ENCODE results near the gene SAMD4B. TPM values are rescaled to one million over a fixed set of nuclear protein-coding genes. Genes with fewer than 3 reads are reported as not detected.
"Not testable (repeated sequence)": the region's sequence is repeated elsewhere in the genome, so short reads cannot be mapped to it uniquely, and the experiment has no call there.

Gene SAMD4B
- polyA plus RNA-seq, 2 donors, result 78.7 to 140 TPM

DNA sequence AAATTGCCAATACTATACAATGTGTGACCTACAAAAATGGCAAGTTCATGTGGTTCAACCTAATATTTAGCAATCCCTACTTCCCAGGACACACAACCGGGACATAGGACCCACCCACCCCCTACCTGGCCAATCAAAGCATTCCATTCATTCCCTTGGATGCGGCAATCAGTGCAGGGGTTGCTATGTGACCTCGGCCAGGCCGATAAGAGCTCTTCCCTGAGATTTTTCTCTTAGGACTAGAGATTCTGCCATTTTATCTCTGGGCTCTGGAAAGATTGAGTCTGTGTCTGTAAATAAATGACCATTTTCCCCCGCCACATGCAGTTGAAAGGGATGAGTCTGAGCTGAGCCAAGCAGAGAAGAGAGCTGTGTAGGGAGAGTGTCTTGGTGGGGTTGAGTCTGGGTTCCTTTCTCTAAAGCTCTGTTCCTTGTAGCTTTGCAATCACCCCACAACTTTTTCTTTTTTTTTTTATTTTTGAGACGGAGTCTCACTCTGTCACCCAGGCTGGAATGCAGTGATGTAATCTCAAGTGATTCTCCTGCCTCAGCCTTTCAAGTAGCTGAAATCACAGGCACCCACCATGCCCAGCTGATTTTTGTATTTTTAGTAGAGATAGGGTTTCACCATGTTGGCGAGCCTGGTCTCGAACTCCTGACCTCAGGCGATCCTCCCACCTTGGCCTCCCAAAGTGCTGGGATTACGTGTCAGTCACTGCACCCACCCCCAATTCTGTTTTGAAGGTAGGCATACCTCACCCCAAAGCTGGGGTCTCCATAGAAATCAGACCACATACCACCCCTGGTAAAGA, 38.6 kb upstream of the SAMD4B start:
- peaks cover 3 to 12% of the 10 kb centered on the region in 2 donors for H3K4me1 ChIP-seq (ENCODE audit: control insufficient read depth in 2 of 2, insufficient read depth in 2 of 2, low read length in 1 of 2)
- H3K36me3 ChIP-seq (ENCODE audit: control insufficient read depth in 2 of 2, insufficient read depth in 2 of 2, low read length in 1 of 2), result peaks cover 0 to 3% of the 10 kb centered on the region in 2 donors
- no peak overlapping the region for H3K4me3 ChIP-seq (ENCODE audit: low read depth in 1 of 2, low read length in 2 of 2)
- H3K27ac ChIP-seq (ENCODE audit: low read depth in 2 of 2, low read length in 1 of 2), result no peak overlapping the region
- H3K27me3 ChIP-seq (ENCODE audit: control insufficient read depth in 1 of 2, insufficient read depth in 2 of 2, low read length in 2 of 2), result peaks cover 4 to 14% of the 10 kb centered on the region in 2 donors
- H3K9me3 ChIP-seq (ENCODE audit: control insufficient read depth in 2 of 2, insufficient read depth in 1 of 2, low read depth in 1 of 2, low read length in 1 of 2), result peaks cover 0 to 5% of the 10 kb centered on the region in 2 donors
- WGBS, 2 donors, result 54 to 57% methylated on average over 10 of the region's 10 CpGs

DNA sequence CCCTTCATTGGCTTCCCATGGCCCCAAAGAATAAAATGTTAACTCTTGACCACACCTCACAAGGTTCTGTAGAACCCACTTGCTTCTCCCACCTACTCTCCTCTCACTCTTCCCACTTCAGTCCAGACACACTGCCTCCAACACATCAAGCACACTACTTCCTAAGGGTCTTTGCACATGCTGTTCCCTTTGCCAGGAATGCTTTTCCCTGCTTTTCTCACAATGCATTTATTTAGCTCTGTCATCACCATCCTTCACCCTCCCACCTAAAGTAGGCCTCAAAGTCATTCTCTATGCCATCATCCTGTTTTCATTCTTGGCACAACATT, 38.1 kb upstream of the SAMD4B start:
- peaks cover 4 to 14% of the 10 kb centered on the region in 2 donors for H3K27me3 ChIP-seq (ENCODE audit: control insufficient read depth in 1 of 2, insufficient read depth in 2 of 2, low read length in 2 of 2)
- H3K36me3 ChIP-seq (ENCODE audit: control insufficient read depth in 2 of 2, insufficient read depth in 2 of 2, low read length in 1 of 2), result peaks cover 0 to 3% of the 10 kb centered on the region in 2 donors
- no peak overlapping the region for H3K27ac ChIP-seq (ENCODE audit: low read depth in 2 of 2, low read length in 1 of 2)
- H3K9me3 ChIP-seq (ENCODE audit: control insufficient read depth in 2 of 2, insufficient read depth in 1 of 2, low read depth in 1 of 2, low read length in 1 of 2), result peaks cover 0 to 6% of the 10 kb centered on the region in 2 donors
- H3K4me1 ChIP-seq (ENCODE audit: control insufficient read depth in 2 of 2, insufficient read depth in 2 of 2, low read length in 1 of 2), result peaks cover 3 to 12% of the 10 kb centered on the region in 2 donors
- no peak overlapping the region for H3K4me3 ChIP-seq (ENCODE audit: low read depth in 1 of 2, low read length in 2 of 2)

DNA sequence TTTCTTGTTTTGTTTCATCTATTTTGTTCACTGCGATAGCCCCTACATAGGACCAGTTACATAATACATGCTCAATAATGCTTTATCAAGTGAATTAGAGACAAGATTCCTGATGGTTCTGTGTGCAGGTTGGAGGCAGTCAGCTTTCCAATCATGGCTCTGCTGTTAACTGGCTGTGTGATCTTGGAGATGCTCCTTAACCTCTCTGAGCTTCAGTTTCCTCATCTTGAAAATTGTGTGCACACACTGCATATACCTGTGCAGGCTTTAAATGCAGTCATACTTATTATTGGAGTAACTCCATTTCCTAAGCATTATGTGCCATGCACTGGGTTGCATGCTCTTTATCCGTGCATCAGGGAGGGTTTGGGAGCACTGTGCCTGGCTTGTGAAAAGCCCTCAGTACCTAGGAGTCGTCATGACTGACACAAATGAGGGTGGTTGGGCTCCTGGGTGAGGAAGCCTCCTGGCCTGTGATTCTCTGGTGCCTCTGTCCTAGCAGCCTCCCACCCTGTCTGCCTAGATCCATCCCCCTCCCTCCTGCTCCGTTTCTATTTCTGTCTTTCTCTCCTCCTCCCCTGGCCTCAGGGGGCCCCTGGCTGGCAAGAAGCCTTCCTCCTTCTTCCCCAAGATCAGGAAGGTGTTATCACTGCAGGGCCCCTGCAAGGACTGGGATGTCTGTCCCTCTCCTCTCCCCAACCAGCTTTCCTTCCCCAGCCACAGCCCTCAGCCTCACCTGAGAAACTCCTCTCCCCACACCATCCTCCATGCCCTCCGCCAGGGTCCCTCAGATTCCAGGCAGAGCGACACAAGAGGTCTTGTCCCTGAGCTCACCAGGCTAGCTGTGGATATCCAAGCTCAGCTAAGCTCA, 37.3 kb upstream of the SAMD4B start:
- peaks cover 4 to 14% of the 10 kb centered on the region in 2 donors for H3K27me3 ChIP-seq (ENCODE audit: control insufficient read depth in 1 of 2, insufficient read depth in 2 of 2, low read length in 2 of 2)

DNA sequence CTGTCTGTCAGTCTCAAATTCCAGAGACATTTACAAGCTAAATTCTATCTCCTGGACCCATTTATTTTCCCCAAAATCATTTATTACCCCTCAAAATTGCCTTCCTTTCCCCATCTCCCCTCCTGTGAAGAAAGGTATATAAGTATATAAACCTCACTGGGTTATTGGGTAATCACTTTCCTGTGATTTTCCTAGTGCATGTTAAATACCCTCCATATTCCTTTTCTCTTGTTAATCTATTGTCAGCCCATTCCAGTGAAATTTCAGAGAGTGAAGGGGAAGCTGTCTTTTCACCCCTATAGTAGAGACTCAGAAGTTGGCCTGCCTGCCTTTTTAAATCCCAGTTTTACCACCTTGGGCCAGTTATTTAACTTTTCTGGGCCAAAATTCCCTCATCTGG, 36.1 kb upstream of the SAMD4B start:
- Histone ChIP-seq H3K27ac (ENCODE audit: low read depth in 2 of 2, low read length in 1 of 2) (no peak overlapping the region), H3K27me3 (ENCODE audit: control insufficient read depth in 1 of 2, insufficient read depth in 2 of 2, low read length in 2 of 2) (peaks cover 4 to 14% of the 10 kb centered on the region in 2 donors), H3K36me3 (ENCODE audit: control insufficient read depth in 2 of 2, insufficient read depth in 2 of 2, low read length in 1 of 2) (peaks cover 0 to 3% of the 10 kb centered on the region in 2 donors), H3K4me1 (ENCODE audit: control insufficient read depth in 2 of 2, insufficient read depth in 2 of 2, low read length in 1 of 2) (peaks cover 3 to 12% of the 10 kb centered on the region in 2 donors), H3K4me3 (ENCODE audit: low read depth in 1 of 2, low read length in 2 of 2) (no peak overlapping the region), H3K9me3 (ENCODE audit: control insufficient read depth in 2 of 2, insufficient read depth in 1 of 2, low read depth in 1 of 2, low read length in 1 of 2) (peaks cover 0 to 6% of the 10 kb centered on the region in 2 donors)

More for the DNA sequence above, 37.3 kb upstream of the SAMD4B start:
- no peak overlapping the region for H3K4me3 ChIP-seq (ENCODE audit: low read depth in 1 of 2, low read length in 2 of 2)
- H3K4me1 ChIP-seq (ENCODE audit: control insufficient read depth in 2 of 2, insufficient read depth in 2 of 2, low read length in 1 of 2), result peaks cover 3 to 12% of the 10 kb centered on the region in 2 donors
- no peak overlapping the region for H3K27ac ChIP-seq (ENCODE audit: low read depth in 2 of 2, low read length in 1 of 2)
- peaks cover 0 to 6% of the 10 kb centered on the region in 2 donors for H3K9me3 ChIP-seq (ENCODE audit: control insufficient read depth in 2 of 2, insufficient read depth in 1 of 2, low read depth in 1 of 2, low read length in 1 of 2)
- peaks cover 0 to 3% of the 10 kb centered on the region in 2 donors for H3K36me3 ChIP-seq (ENCODE audit: control insufficient read depth in 2 of 2, insufficient read depth in 2 of 2, low read length in 1 of 2)
- WGBS, 2 donors, result 44 to 48% methylated on average over 6 of the region's 6 CpGs

DNA sequence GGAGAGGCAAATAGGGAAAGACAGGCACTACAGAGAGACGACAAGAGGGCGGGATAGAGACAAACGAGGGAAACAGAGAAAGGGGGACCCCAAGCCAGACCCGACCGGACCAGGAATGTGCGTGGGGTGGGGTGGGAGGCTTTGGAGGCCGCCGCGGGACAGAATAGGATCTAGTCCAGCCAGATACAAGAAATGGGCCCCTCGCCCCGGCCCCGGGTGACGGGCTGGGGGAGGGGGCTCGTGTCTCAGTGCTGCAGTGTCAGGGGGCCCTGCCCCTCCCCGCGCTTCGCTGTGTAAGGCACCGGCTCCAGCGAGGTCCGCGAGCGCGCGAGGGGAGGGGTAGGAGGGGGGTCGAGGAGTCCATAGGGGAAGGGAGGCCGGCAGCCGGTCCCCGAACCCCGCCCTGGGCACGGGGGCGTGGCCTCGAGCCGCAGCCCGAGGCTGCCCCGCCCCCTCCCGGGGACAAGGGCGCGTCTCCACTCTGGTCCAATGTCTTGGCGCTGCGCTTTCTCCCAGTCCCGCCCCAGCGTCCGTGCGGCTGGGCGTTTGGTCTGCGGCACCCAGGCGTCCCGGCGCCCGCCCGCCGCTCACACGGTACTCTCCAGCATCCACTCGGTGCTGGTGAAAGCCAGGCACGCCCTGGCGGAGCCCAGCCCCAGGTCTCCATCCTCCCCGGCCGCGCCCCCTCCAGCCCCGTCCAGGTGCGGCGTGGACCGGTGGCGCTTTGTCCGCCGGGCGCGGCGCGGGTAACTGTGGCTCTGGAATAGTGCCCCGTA, 35.0 kb upstream of the SAMD4B start:
- H3K4me1 ChIP-seq (ENCODE audit: control insufficient read depth in 2 of 2, insufficient read depth in 2 of 2, low read length in 1 of 2), result peaks cover 3 to 12% of the 10 kb centered on the region in 2 donors
- H3K27ac ChIP-seq (ENCODE audit: low read depth in 2 of 2, low read length in 1 of 2), result no peak overlapping the region
- WGBS, 2 donors, result 24 to 26% methylated on average over 57 to 71 of the region's 71 CpGs
- peaks cover 0 to 6% of the 10 kb centered on the region in 2 donors for H3K9me3 ChIP-seq (ENCODE audit: control insufficient read depth in 2 of 2, insufficient read depth in 1 of 2, low read depth in 1 of 2, low read length in 1 of 2)
- peak overlapping the region in 1 of 2 donors; percentile 13 for H3K4me3 ChIP-seq (ENCODE audit: low read depth in 1 of 2, low read length in 2 of 2)
- peaks cover 0 to 3% of the 10 kb centered on the region in 2 donors for H3K36me3 ChIP-seq (ENCODE audit: control insufficient read depth in 2 of 2, insufficient read depth in 2 of 2, low read length in 1 of 2)
- peaks cover 4 to 14% of the 10 kb centered on the region in 2 donors for H3K27me3 ChIP-seq (ENCODE audit: control insufficient read depth in 1 of 2, insufficient read depth in 2 of 2, low read length in 2 of 2)

DNA sequence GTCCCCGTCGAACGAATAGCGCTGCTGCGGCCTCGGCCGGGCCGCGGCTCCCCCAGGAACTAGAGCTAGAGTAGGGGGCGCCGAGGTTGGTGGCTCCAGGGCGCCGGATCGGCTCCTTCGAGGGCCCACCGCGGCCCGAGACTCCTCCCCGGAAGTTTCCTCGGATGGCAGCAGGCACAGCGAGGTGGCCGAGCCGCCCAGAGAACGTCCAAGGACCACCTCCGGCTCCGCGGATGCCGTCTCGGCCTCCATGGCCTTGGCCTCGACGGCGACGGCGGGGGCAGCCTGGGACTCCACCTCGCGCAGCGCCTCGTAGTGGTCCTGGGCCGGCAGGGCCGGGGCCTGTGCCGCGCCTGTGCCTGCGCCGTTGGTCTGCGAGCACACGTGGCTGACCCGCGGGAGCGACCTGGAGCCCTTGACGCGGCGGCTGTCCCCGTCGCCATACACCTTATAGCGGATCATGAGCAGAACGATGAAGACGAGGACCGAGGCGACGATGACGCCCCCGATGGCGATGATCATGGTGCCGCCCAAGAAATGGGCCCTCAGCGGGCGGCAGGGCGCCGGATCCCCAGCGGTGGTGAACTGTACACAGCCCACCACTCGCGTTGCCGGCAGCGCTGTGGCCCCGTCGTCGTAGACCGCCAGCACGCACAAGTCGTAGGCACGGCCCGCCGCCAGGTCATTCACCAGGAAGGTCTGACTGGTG, 34.2 kb upstream of the SAMD4B start:
- Histone ChIP-seq H3K4me3 (ENCODE audit: low read depth in 1 of 2, low read length in 2 of 2) (peak overlapping the region in 1 of 2 donors; percentile 13), H3K9me3 (ENCODE audit: control insufficient read depth in 2 of 2, insufficient read depth in 1 of 2, low read depth in 1 of 2, low read length in 1 of 2) (peaks cover 0 to 6% of the 10 kb centered on the region in 2 donors), H3K36me3 (ENCODE audit: control insufficient read depth in 2 of 2, insufficient read depth in 2 of 2, low read length in 1 of 2) (peaks cover 0 to 3% of the 10 kb centered on the region in 2 donors), H3K27ac (ENCODE audit: low read depth in 2 of 2, low read length in 1 of 2) (no peak overlapping the region), H3K4me1 (ENCODE audit: control insufficient read depth in 2 of 2, insufficient read depth in 2 of 2, low read length in 1 of 2) (peaks cover 3 to 12% of the 10 kb centered on the region in 2 donors), H3K27me3 (ENCODE audit: control insufficient read depth in 1 of 2, insufficient read depth in 2 of 2, low read length in 2 of 2) (peaks cover 4 to 14% of the 10 kb centered on the region in 2 donors)
- 30 to 41% methylated on average over 68 to 82 of the region's 82 CpGs for WGBS, 2 donors

DNA sequence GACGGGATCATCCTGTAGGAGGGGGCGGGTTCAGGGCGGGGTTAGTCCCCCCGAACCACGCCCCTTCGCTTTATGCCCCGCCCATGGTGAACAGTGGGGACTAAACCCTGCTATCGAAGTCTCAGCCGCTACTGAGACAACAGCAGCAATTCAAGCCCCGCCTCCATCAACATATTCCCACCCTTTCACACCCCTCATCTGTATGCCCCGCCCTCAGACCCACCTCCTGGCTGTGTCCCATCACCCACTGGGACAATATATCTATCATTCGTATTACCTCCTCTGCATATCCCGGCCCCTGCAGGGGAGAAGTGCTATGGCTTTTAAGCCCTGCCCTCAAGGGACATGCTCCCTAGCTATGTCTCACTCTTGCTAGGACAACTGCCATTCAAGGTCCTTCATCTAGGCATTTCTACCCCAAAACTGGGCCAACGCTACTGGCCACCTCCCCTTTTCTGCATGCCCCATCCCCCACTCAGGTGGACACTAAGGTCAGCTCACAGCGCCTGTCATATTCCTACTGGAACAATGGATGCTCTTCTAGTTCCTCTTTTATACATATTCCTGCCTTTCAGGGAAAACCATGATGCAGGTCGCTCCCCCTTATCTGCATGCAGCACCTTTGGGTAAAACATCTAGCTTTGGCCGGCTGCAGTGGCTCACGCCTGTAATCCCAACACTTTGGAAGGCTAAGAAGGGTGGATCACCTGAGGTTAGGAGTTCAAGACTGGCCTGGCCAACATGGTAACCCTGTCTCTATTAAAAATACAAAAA, 33.5 kb upstream of the SAMD4B start:
- Histone ChIP-seq H3K4me3 (ENCODE audit: low read depth in 1 of 2, low read length in 2 of 2) (no peak overlapping the region), H3K27ac (ENCODE audit: low read depth in 2 of 2, low read length in 1 of 2) (no peak overlapping the region), H3K27me3 (ENCODE audit: control insufficient read depth in 1 of 2, insufficient read depth in 2 of 2, low read length in 2 of 2) (peaks cover 4 to 14% of the 10 kb centered on the region in 2 donors), H3K4me1 (ENCODE audit: control insufficient read depth in 2 of 2, insufficient read depth in 2 of 2, low read length in 1 of 2) (peaks cover 3 to 12% of the 10 kb centered on the region in 2 donors), H3K36me3 (ENCODE audit: control insufficient read depth in 2 of 2, insufficient read depth in 2 of 2, low read length in 1 of 2) (peaks cover 0 to 3% of the 10 kb centered on the region in 2 donors), H3K9me3 (ENCODE audit: control insufficient read depth in 2 of 2, insufficient read depth in 1 of 2, low read depth in 1 of 2, low read length in 1 of 2) (peaks cover 0 to 6% of the 10 kb centered on the region in 2 donors)
- WGBS, 2 donors, result 56 to 66% methylated on average over 18 of the region's 18 CpGs

DNA sequence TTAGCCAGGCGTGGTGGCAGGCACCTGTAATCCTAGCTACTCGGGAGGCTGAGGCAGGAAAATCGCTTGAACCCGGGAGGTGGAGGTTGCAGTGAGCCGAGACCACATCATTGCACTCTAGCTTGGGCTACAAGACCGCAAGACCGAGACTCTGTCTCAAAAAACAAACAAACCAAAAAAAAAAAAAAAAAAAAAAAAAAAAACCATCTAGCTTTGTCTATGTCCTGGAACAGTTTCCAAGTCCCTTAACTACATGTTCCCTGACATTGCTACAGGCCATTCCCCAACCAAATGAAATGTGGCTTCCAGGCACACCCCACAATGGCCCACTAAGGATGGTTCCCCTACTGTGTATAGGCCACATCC, 32.9 kb upstream of the SAMD4B start:
- not testable (repeated sequence) for H3K9me3 ChIP-seq (ENCODE audit: control insufficient read depth in 2 of 2, insufficient read depth in 1 of 2, low read depth in 1 of 2, low read length in 1 of 2); H3K4me3 ChIP-seq (ENCODE audit: low read depth in 1 of 2, low read length in 2 of 2); H3K27ac ChIP-seq (ENCODE audit: low read depth in 2 of 2, low read length in 1 of 2); H3K36me3 ChIP-seq (ENCODE audit: control insufficient read depth in 2 of 2, insufficient read depth in 2 of 2, low read length in 1 of 2)
- peaks cover 3 to 12% of the 10 kb centered on the region in 2 donors for H3K4me1 ChIP-seq (ENCODE audit: control insufficient read depth in 2 of 2, insufficient read depth in 2 of 2, low read length in 1 of 2)
- H3K27me3 ChIP-seq (ENCODE audit: control insufficient read depth in 1 of 2, insufficient read depth in 2 of 2, low read length in 2 of 2), result peaks cover 4 to 14% of the 10 kb centered on the region in 2 donors
- 94 to 96% methylated on average over 7 of the region's 7 CpGs for WGBS, 2 donors

Measured in esophagus (tissue), 2 donors.